ENCODE data around the gene GRK5. TPM values are rescaled to one million over a fixed set of nuclear protein-coding genes. Genes with fewer than 3 reads are reported as not detected.

The GRK5 gene
- total RNA-seq, 1 donor from 2014 or later, result 52.8 TPM

GRCh38 chr10:119166118-119166500 is 41.3 kb upstream of the GRK5 start:
- Histone ChIP-seq H3K9me3 (replicated peaks) (no peaks in the 10 kb centered on the region), H3K4me1 (peaks cover 39% of the 10 kb centered on the region), H3K27ac (replicated peaks) (peak overlapping the region; percentile 90), H3K27me3 (ENCODE audit: low read depth) (no peaks in the 10 kb centered on the region), H3K36me3 (peaks cover 42% of the 10 kb centered on the region), H3K4me3 (peak overlapping the region; percentile 72)
- no peak for TF ChIP-seq CTCF (IDR thresholded peaks at IDR 0.05; ENCODE audit: borderline replicate concordance)
- intact Hi-C loops (cut with micrococcal nuclease), result no loop called here
- no peak for DNase-seq

- Histone ChIP-seq H3K9me3 (replicated peaks) (no peaks in the 10 kb centered on the region), H3K27ac (replicated peaks) (peak overlapping the region; percentile 90), H3K36me3 (peaks cover 42% of the 10 kb centered on the region), H3K27me3 (ENCODE audit: low read depth) (no peaks in the 10 kb centered on the region), H3K4me3 (no peak overlapping the region), H3K4me1 (peaks cover 36% of the 10 kb centered on the region)
- no peak for DNase-seq
- no peak for TF ChIP-seq CTCF (IDR thresholded peaks at IDR 0.05; ENCODE audit: borderline replicate concordance)
- intact Hi-C loops (cut with micrococcal nuclease), result no loop called here
Measured at GRCh38 chr10:119166564-119166963, 40.8 kb upstream of the GRK5 start.

GRCh38 chr10:119167041-119167440 is 40.3 kb upstream of the GRK5 start:
- H3K4me3 ChIP-seq, result no peak overlapping the region
- no peak for TF ChIP-seq CTCF (IDR thresholded peaks at IDR 0.05; ENCODE audit: borderline replicate concordance)
- H3K27ac ChIP-seq (replicated peaks), result peak overlapping the region; percentile 90
- no peak for DNase-seq
- intact Hi-C loops (cut with micrococcal nuclease), result no loop called here
- peaks cover 45% of the 10 kb centered on the region for H3K36me3 ChIP-seq
- H3K27me3 ChIP-seq (ENCODE audit: low read depth), result no peaks in the 10 kb centered on the region
- no peaks in the 10 kb centered on the region for H3K9me3 ChIP-seq (replicated peaks)
- peaks cover 31% of the 10 kb centered on the region for H3K4me1 ChIP-seq

GRCh38 chr10:119174109-119174508 is 33.3 kb upstream of the GRK5 start:
- H3K36me3 ChIP-seq, result peaks cover 67% of the 10 kb centered on the region
- TF ChIP-seq CTCF (IDR thresholded peaks at IDR 0.05; ENCODE audit: borderline replicate concordance), result no peak
- DNase-seq, result no peak
- H3K4me1 ChIP-seq, result peaks cover 26% of the 10 kb centered on the region
- no peaks in the 10 kb centered on the region for H3K27me3 ChIP-seq (ENCODE audit: low read depth)
- no peak overlapping the region for H3K4me3 ChIP-seq
- H3K27ac ChIP-seq (replicated peaks), result no peak overlapping the region
- no peaks in the 10 kb centered on the region for H3K9me3 ChIP-seq (replicated peaks)
- intact Hi-C loops (cut with micrococcal nuclease), result no loop called here

- Histone ChIP-seq H3K27ac (replicated peaks) (no peak overlapping the region), H3K4me3 (no peak overlapping the region), H3K4me1 (peaks cover 29% of the 10 kb centered on the region), H3K9me3 (replicated peaks) (no peaks in the 10 kb centered on the region), H3K27me3 (ENCODE audit: low read depth) (no peaks in the 10 kb centered on the region), H3K36me3 (peaks cover 48% of the 10 kb centered on the region)
- no peak for DNase-seq
- no peak for TF ChIP-seq CTCF (IDR thresholded peaks at IDR 0.05; ENCODE audit: borderline replicate concordance)
- intact Hi-C loops (cut with micrococcal nuclease), result no loop called here
Measured at GRCh38 chr10:119176166-119176565, 31.2 kb upstream of the GRK5 start.

All from left ventricle myocardium inferior (tissue), 1 donor.